CD4-positive, alpha-beta T cell treated with Interleukin-15 for 1 hour (primary cell): ENCODE results near the gene NYNRIN.
A peak's percentile ranks its signal among the peaks of the same experiment; 100 is the strongest.

Experiments
- DNase-seq: peaks from one replicate; pipeline ENCODE4 v3.0.0-alpha.2; 2020

NYNRIN gene

GRCh38 chr14:24395609-24396582 is 2.9 kb upstream of the NYNRIN start:
- no peak for DNase-seq

- no peak for DNase-seq
Observed at GRCh38 chr14:24397639-24398292, 1.0 kb upstream of the NYNRIN start.

- DNase-seq: no peak
Observed at GRCh38 chr14:24398293-24398652, 530 bp upstream of the NYNRIN start.

- DNase-seq: no peak
Observed at GRCh38 chr14:24399447-24399822, 632 bp downstream of the NYNRIN start.

- DNase-seq: no peak
Observed at GRCh38 chr14:24399999-24400718, 1.4 kb downstream of the NYNRIN start.

- no peak for DNase-seq
Observed at GRCh38 chr14:24401810-24402702, 3.3 kb downstream of the NYNRIN start.

- no peak for DNase-seq
Observed at GRCh38 chr14:24403294-24403998, 4.6 kb downstream of the NYNRIN start.

GRCh38 chr14:24404814-24405213 is 6.0 kb downstream of the NYNRIN start:
- no peak for DNase-seq

GRCh38 chr14:24406416-24406815 is 7.6 kb downstream of the NYNRIN start:
- no peak for DNase-seq

- no peak for DNase-seq
Observed at GRCh38 chr14:24407608-24408325, 9.0 kb downstream of the NYNRIN start.

- DNase-seq: no peak
Observed at GRCh38 chr14:24408764-24409163, 10.0 kb downstream of the NYNRIN start.

GRCh38 chr14:24409192-24409591 is 10.4 kb downstream of the NYNRIN start:
- no peak for DNase-seq

GRCh38 chr14:24409956-24410355 is 11.2 kb downstream of the NYNRIN start:
- DNase-seq: no peak

- DNase-seq: peak; percentile 35
Observed at GRCh38 chr14:24411443-24412389, 12.9 kb downstream of the NYNRIN start.

- DNase-seq: no peak
Observed at GRCh38 chr14:24414077-24414476, 15.3 kb downstream of the NYNRIN start.

GRCh38 chr14:24414732-24415420 is 16.1 kb downstream of the NYNRIN start:
- no peak for DNase-seq

- no peak for DNase-seq
Observed at GRCh38 chr14:24415421-24416253, 16.8 kb downstream of the NYNRIN start.

GRCh38 chr14:24416254-24416931 is 17.6 kb downstream of the NYNRIN start:
- no peak for DNase-seq
